Osteoblast (primary cell): Measurements from ENCODE around the gene PSPN. TPM values are rescaled to one million over a fixed set of nuclear protein-coding genes. Genes with fewer than 3 reads are reported as not detected.

ENCODE experiments used
- DNase-seq: peaks from one replicate; pipeline ENCODE4 v3.0.0; 2011; ENCODE audit warnings: low spot score, mixed read lengths; ENCODE audit not compliant: insufficient read length; ENCODE audit errors: missing footprints
- H2AFZ ChIP-seq: 2 replicates; pipeline ENCODE4 v1.6.0; 2011; ENCODE audit warnings: mild to moderate bottlenecking, low read length
- H3K27ac ChIP-seq: 2 replicates; pipeline ENCODE4 v1.5.1; 2011; ENCODE audit warnings: mild to moderate bottlenecking, low read depth, low read length, moderate library complexity
- H3K27me3 ChIP-seq: 2 replicates; pipeline ENCODE4 v1.6.0; 2012; ENCODE audit warnings: mild to moderate bottlenecking, control low read depth, inconsistent platforms, low read length, moderate library complexity; ENCODE audit not compliant: insufficient read depth
- H3K36me3 ChIP-seq: 2 replicates; pipeline ENCODE4 v1.5.1; 2011; ENCODE audit warnings: mild to moderate bottlenecking, low read length, control low read depth, moderate library complexity; ENCODE audit not compliant: insufficient read depth
- H3K4me1 ChIP-seq: 2 replicates; pipeline ENCODE4 v1.5.1; 2011; ENCODE audit warnings: mild to moderate bottlenecking, low read length, control low read depth, moderate library complexity; ENCODE audit not compliant: insufficient read depth
- H3K4me2 ChIP-seq: 2 replicates; pipeline ENCODE4 v1.6.0; 2011; ENCODE audit warnings: mild to moderate bottlenecking, low read length; ENCODE audit not compliant: insufficient read depth
- H3K4me3 ChIP-seq: fragments of 200-600 bp; sonication (generic); 3 replicates; pipeline ENCODE4 v1.5.1; 2012; ENCODE audit warnings: mild to moderate bottlenecking, low read length, inconsistent platforms; ENCODE audit not compliant: insufficient read depth
- H3K79me2 ChIP-seq: 2 replicates; pipeline ENCODE4 v1.6.0; 2012; ENCODE audit warnings: mild to moderate bottlenecking, low read length, control low read depth, inconsistent platforms; ENCODE audit not compliant: insufficient read depth
- H3K9me3 ChIP-seq: 2 replicates; pipeline ENCODE4 v1.5.1; 2011; ENCODE audit warnings: low read depth, low read length, control low read depth
- H4K20me1 ChIP-seq: 2 replicates; pipeline ENCODE4 v1.6.0; 2012; ENCODE audit warnings: mild to moderate bottlenecking, low read length, control low read depth; ENCODE audit not compliant: insufficient read depth
- total RNA-seq: library from RNA; depleted of rRNA; stranded (reverse); fragments of >200 nt; gene quantifications from 2 replicates; pipeline ENCODE4 v1.2.3, GENCODE V29; 2012
- TF ChIP-seq, protein P1 (sequence below): IDR thresholded peaks from 2 replicates; pipeline ENCODE4 v1.5.1; 2011; ENCODE audit warnings: mild to moderate bottlenecking, low read depth, low read length, moderate library complexity; ENCODE audit errors: extremely low read depth

PSPN gene
- total RNA-seq, 1 donor = 1.1 TPM

GRCh38 chr19:6373096-6373812 lies 2.5 kb downstream of the PSPN start:
- H3K4me3 ChIP-seq = peak overlapping the region; percentile 94

DNA sequence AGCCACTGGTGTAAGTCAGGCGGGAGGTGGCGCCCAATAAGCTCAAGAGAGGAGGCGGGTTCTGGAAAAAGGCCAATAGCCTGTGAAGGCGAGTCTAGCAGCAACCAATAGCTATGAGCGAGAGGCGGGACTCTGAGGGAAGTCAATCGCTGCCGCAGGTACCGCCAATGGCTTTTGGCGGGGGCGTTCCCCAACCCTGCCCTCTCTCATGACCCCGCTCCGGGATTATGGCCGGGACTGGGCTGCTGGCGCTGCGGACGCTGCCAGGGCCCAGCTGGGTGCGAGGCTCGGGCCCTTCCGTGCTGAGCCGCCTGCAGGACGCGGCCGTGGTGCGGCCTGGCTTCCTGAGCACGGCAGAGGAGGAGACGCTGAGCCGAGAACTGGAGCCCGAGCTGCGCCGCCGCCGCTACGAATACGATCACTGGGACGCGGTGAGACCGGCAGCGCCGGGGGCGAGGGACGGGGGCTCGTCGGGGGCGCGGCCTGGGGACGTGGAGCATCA lies 3.1 kb downstream of the PSPN start, which contains the start of gene ALKBH7:
Gene ALKBH7 (plus strand): TSS at position 201 of the 502 bp plus-strand sequence. CDS start 27 bp downstream, at position 228.
- TF ChIP-seq, protein P1, sequence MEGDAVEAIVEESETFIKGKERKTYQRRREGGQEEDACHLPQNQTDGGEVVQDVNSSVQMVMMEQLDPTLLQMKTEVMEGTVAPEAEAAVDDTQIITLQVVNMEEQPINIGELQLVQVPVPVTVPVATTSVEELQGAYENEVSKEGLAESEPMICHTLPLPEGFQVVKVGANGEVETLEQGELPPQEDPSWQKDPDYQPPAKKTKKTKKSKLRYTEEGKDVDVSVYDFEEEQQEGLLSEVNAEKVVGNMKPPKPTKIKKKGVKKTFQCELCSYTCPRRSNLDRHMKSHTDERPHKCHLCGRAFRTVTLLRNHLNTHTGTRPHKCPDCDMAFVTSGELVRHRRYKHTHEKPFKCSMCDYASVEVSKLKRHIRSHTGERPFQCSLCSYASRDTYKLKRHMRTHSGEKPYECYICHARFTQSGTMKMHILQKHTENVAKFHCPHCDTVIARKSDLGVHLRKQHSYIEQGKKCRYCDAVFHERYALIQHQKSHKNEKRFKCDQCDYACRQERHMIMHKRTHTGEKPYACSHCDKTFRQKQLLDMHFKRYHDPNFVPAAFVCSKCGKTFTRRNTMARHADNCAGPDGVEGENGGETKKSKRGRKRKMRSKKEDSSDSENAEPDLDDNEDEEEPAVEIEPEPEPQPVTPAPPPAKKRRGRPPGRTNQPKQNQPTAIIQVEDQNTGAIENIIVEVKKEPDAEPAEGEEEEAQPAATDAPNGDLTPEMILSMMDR = no peak
- peak; percentile 99 for DNase-seq
- Histone ChIP-seq H3K4me1 (peaks cover 8% of the 10 kb centered on the region), H3K4me2 (peak within 1 kb of the TSS; percentile 94), H3K27me3 (no peaks in the 10 kb centered on the region), H3K27ac (peak within 1 kb of the TSS; percentile 89), H4K20me1 (no peaks in the 10 kb centered on the region), H2AFZ (peak within 1 kb of the TSS; percentile 97), H3K9me3 (no peaks in the 10 kb centered on the region), H3K4me3 (peak within 1 kb of the TSS; percentile 94), H3K36me3 (peaks cover 13% of the 10 kb centered on the region), H3K79me2 (no peaks in the 10 kb centered on the region)

More at GRCh38 chr19:6373096-6373812, 2.5 kb downstream of the PSPN start:
- Histone ChIP-seq H3K9me3 (no peaks in the 10 kb centered on the region), H3K4me2 (peak overlapping the region; percentile 94), H3K27ac (peak overlapping the region; percentile 89), H3K4me1 (peaks cover 8% of the 10 kb centered on the region), H2AFZ (peak overlapping the region; percentile 96), H3K36me3 (peaks cover 7% of the 10 kb centered on the region), H4K20me1 (no peaks in the 10 kb centered on the region), H3K79me2 (no peaks in the 10 kb centered on the region), H3K27me3 (no peaks in the 10 kb centered on the region)
- TF ChIP-seq, protein P1 = no peak
- peak; percentile 100 for DNase-seq

DNA sequence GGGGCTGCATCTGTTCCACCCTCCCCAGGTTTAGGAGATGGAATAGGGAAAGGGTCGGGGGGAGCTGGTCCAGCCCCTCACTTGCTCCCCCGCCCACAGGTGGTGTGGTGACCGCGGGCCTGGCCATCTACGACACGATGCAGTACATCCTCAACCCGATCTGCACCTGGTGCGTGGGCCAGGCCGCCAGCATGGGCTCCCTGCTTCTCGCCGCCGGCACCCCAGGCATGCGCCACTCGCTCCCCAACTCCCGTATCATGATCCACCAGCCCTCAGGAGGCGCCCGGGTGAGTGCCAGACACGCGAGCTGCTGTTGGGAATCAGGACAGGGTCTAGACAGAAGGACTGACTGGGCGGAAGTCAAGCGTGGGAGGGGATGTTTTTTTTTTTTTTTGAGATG lies 11.4 kb downstream of the PSPN start:
- DNase-seq = peak; percentile 53
- H3K4me1 ChIP-seq = peaks cover 5% of the 10 kb centered on the region
- TF ChIP-seq, protein P1 = no peak
- H2AFZ ChIP-seq = no peak overlapping the region
- H3K9me3 ChIP-seq = no peaks in the 10 kb centered on the region
- no peak overlapping the region for H3K4me3 ChIP-seq
- H4K20me1 ChIP-seq = no peaks in the 10 kb centered on the region
- H3K27ac ChIP-seq = no peak overlapping the region
- H3K36me3 ChIP-seq = peaks cover 40% of the 10 kb centered on the region
- H3K79me2 ChIP-seq = peaks cover 19% of the 10 kb centered on the region
- no peaks in the 10 kb centered on the region for H3K27me3 ChIP-seq
- no peak overlapping the region for H3K4me2 ChIP-seq

DNA sequence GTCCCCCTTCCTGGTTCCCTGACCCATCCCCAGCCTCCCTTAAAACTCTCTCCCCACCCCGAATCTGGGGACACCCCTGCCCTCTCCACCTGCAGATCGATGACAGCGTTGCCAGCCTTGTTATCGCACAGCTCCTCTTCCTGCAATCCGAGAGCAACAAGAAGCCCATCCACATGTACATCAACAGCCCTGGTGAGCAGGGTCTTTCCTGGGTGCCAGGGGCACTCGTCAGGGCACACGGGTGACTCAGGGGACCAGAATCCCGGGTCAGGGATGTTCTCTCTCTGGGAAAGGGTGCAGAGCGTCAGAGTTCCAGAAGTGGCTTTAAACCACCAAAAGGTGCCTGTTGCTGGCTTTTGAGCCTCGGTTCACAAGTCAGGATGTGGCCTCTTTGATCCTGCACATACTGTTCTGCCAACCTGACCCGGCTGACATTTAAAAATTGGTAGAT lies 13.4 kb downstream of the PSPN start:
- Histone ChIP-seq H3K9me3 (no peaks in the 10 kb centered on the region), H2AFZ (peak overlapping the region; percentile 87), H3K27ac (peak overlapping the region; percentile 51), H3K4me2 (peak overlapping the region; percentile 94), H3K79me2 (peaks cover 19% of the 10 kb centered on the region), H3K4me1 (peaks cover 5% of the 10 kb centered on the region), H4K20me1 (no peaks in the 10 kb centered on the region), H3K4me3 (peak overlapping the region; percentile 85), H3K27me3 (no peaks in the 10 kb centered on the region), H3K36me3 (peaks cover 25% of the 10 kb centered on the region)
- TF ChIP-seq, protein P1 = no peak
- peak; percentile 56 for DNase-seq
